Neural cell (in vitro differentiated cells): ENCODE results near the gene GSTP1. TPM values are rescaled to one million over a fixed set of nuclear protein-coding genes. Genes with fewer than 3 reads are reported as not detected.
"Not testable (repeated sequence)": the region's sequence is repeated elsewhere in the genome, so short reads cannot be mapped to it uniquely, and the experiment has no call there.

ENCODE experiments used
- H2AFZ ChIP-seq: fragments of 200-600, 300-800 bp; sonication (generic), shearing (Covaris generic); 2 replicates; pipeline ENCODE4 v1.6.0; 2014; ENCODE audit warnings: low read depth, mild to moderate bottlenecking, antibody characterized with exemption, low read length, moderate library complexity
- H3F3A ChIP-seq: fragments of 200-600 bp; shearing (Covaris generic); 2 replicates; pipeline ENCODE4 v1.6.1; 2016; ENCODE audit warnings: mild to moderate bottlenecking, moderate library complexity, mixed read lengths, antibody characterized with exemption, low read length; ENCODE audit not compliant: insufficient read depth, poor library complexity, severe bottlenecking
- H3K27ac ChIP-seq: fragments of 200-600, 300-800 bp; sonication (generic), shearing (Covaris generic); 2 replicates; pipeline ENCODE4 v1.5.1; 2014; ENCODE audit warnings: mild to moderate bottlenecking, low read length, moderate library complexity
- H3K27me3 ChIP-seq: fragments of 300-800, 200-600 bp; sonication (generic), shearing (Covaris generic); 2 replicates; pipeline ENCODE4 v1.6.0; 2014; ENCODE audit warnings: mild to moderate bottlenecking, low read depth, low read length, moderate library complexity; ENCODE audit not compliant: insufficient read depth
- H3K36me3 ChIP-seq: fragments of 300-800, 200-600 bp; sonication (generic), shearing (Covaris generic); 2 replicates; pipeline ENCODE4 v1.5.1; 2014; ENCODE audit warnings: mild to moderate bottlenecking, antibody characterized with exemption, low read length, moderate library complexity; ENCODE audit not compliant: insufficient read depth
- H3K4me2 ChIP-seq: fragments of 300-800, 200-600 bp; sonication (generic), shearing (Covaris generic); 2 replicates; pipeline ENCODE4 v1.6.0; 2014; ENCODE audit warnings: mild to moderate bottlenecking, low read length
- H3K4me3 ChIP-seq: fragments of 300-800, 200-600 bp; sonication (generic), shearing (Covaris generic); 2 replicates; pipeline ENCODE4 v1.5.1; 2014; ENCODE audit warnings: mild to moderate bottlenecking, low read length, moderate library complexity
- H3K79me2 ChIP-seq: fragments of 200-600 bp; shearing (Covaris generic); replicated peaks from 2 replicates; pipeline ENCODE4 v1.6.0; 2014; ENCODE audit warnings: mild to moderate bottlenecking, low read length, moderate library complexity; ENCODE audit not compliant: insufficient read depth
- H3K9ac ChIP-seq: fragments of 300-800, 200-600 bp; sonication (generic), shearing (Covaris generic); 2 replicates; pipeline ENCODE4 v1.6.1; 2016; ENCODE audit warnings: mild to moderate bottlenecking, low read length, mixed read lengths
- H3K9me2 ChIP-seq: fragments of 200-600 bp; shearing (Covaris generic); 2 replicates; pipeline ENCODE4 v1.6.1; 2016; ENCODE audit warnings: mild to moderate bottlenecking, low read length, mixed read lengths; ENCODE audit not compliant: insufficient read depth
- H3K9me3 ChIP-seq: fragments of 200-600, 300-800 bp; sonication (generic), shearing (Covaris generic); 2 replicates; pipeline ENCODE4 v1.6.1; 2016; ENCODE audit warnings: mild to moderate bottlenecking, mixed run types, low read length, moderate library complexity, mixed read lengths
- H4K20me1 ChIP-seq: fragments of 200-600 bp; shearing (Covaris generic); 2 replicates; pipeline ENCODE4 v1.6.1; 2016; ENCODE audit warnings: mild to moderate bottlenecking, mixed run types; ENCODE audit not compliant: insufficient read depth
- CTCF ChIP-seq: fragments of 450-650 bp; IDR thresholded peaks from 2 replicates; pipeline ENCODE4 v1.5.1; 2014; ENCODE audit warnings: antibody characterized with exemption, mild to moderate bottlenecking, moderate library complexity; ENCODE audit not compliant: poor library complexity, severe bottlenecking
- EP300 ChIP-seq: fragments of 450-650 bp; conservative IDR thresholded peaks from 2 replicates; pipeline ENCODE4 v1.6.1; 2014; ENCODE audit warnings: antibody characterized with exemption, mild to moderate bottlenecking, moderate library complexity; ENCODE audit not compliant: poor library complexity, severe bottlenecking
- EZH2 ChIP-seq: fragments of 200-600, 300-800 bp; shearing (Covaris generic), sonication (generic); IDR thresholded peaks from 2 replicates; pipeline ENCODE4 v1.6.1; 2014; ENCODE audit warnings: antibody characterized with exemption, low read length, borderline replicate concordance, mild to moderate bottlenecking; ENCODE audit not compliant: insufficient read depth, poor library complexity, severe bottlenecking
- MXI1 ChIP-seq: fragments of 450-650 bp; conservative IDR thresholded peaks from 2 replicates; pipeline ENCODE4 v1.6.1; 2014; ENCODE audit warnings: antibody characterized with exemption, mild to moderate bottlenecking; ENCODE audit not compliant: poor library complexity, severe bottlenecking
- POLR2AphosphoS5 ChIP-seq: IDR thresholded peaks from 2 replicates; pipeline ENCODE4 v1.6.1; 2012
- RAD21 ChIP-seq: fragments of 450-650 bp; conservative IDR thresholded peaks from 2 replicates; pipeline ENCODE4 v1.6.1; 2014; ENCODE audit warnings: antibody characterized with exemption, mild to moderate bottlenecking, moderate library complexity
- REST ChIP-seq: IDR thresholded peaks from 2 replicates; pipeline ENCODE4 v1.6.1; 2012; ENCODE audit warnings: borderline replicate concordance
- SMC3 ChIP-seq: fragments of 450-650 bp; conservative IDR thresholded peaks from 2 replicates; pipeline ENCODE4 v1.6.1; 2014; ENCODE audit warnings: antibody characterized with exemption, mild to moderate bottlenecking, moderate library complexity; ENCODE audit not compliant: poor library complexity
- TAF1 ChIP-seq: IDR thresholded peaks from 2 replicates; pipeline ENCODE4 v1.6.1; 2012; ENCODE audit warnings: low read depth
- polyA plus RNA-seq: library from polyadenylated mRNA; depleted of rRNA; stranded (reverse); fragments of >200 nt; gene quantifications from 2 replicates; pipeline ENCODE4 v1.2.3, GENCODE V29; 2014

The GSTP1 gene
- polyA plus RNA-seq, 1 donor from 2014 or later: 94.6 TPM

- no peaks in the 10 kb centered on the region for H3K36me3 ChIP-seq
- no peaks in the 10 kb centered on the region for H3K27me3 ChIP-seq
- no peaks in the 10 kb centered on the region for H3F3A ChIP-seq
- H3K27ac ChIP-seq: no peak overlapping the region
- no peak for TF ChIP-seq TAF1
- TF ChIP-seq REST: no peak
- TF ChIP-seq POLR2AphosphoS5: no peak
- TF ChIP-seq RAD21: no peak
- H3K9me2 ChIP-seq: no peaks in the 10 kb centered on the region
- no peaks in the 10 kb centered on the region for H3K79me2 ChIP-seq
- no peak overlapping the region for H2AFZ ChIP-seq
- no peaks in the 10 kb centered on the region for H3K9me3 ChIP-seq
- H3K4me3 ChIP-seq: no peak overlapping the region
- H3K9ac ChIP-seq: no peak overlapping the region
- H4K20me1 ChIP-seq: no peaks in the 10 kb centered on the region
- H3K4me2 ChIP-seq: no peak overlapping the region
These were observed 21.5 kb upstream of the GSTP1 start for GRCh38 chr11:67561971-67562619.

DNA sequence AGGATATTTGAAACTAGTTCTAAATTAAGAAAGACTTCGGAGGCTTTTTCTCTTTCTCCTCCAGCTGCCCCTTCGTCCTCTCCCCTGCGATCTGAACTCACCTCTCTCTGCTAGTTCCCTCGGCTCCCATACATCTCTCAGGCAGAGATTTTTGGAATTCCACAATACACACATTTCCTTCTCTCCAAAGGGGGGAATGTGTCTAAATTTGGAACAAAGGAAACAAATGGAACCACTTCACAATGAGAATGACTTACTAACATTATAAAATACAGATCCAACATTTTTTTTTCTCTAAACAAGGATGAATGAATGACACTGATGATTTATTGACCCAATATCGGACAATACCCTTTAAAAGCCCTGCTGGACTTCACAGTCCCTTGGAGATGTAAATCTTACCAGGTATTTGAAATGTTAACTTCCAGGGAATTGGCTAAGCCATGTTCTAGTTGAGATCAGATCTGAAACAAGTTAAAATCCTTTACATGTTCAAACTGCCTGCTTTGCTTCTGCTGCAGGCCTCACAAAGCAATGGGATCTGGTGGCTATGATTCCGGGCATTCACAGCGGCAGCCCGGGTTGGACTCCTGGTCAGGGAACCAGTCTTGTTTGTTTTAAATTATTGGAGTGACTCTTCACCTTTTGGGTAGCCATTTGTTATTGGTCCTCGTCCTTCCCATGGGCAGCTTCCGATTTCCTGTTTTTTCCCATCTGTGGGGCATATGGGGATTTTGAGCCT, 20.5 kb upstream of the GSTP1 start:
- H3K9me3 ChIP-seq: no peaks in the 10 kb centered on the region
- TF ChIP-seq TAF1 (no peak), RAD21 (no peak), MXI1 (no peak), EP300 (no peak), POLR2AphosphoS5 (no peak), CTCF (no peak), EZH2 (no peak), REST (no peak), SMC3 (no peak)
- H3K27ac ChIP-seq: no peak overlapping the region
- no peaks in the 10 kb centered on the region for H3K9me2 ChIP-seq
- H3K36me3 ChIP-seq: no peaks in the 10 kb centered on the region
- no peaks in the 10 kb centered on the region for H4K20me1 ChIP-seq
- no peaks in the 10 kb centered on the region for H3K79me2 ChIP-seq
- H2AFZ ChIP-seq: no peak overlapping the region
- H3K4me2 ChIP-seq: no peak overlapping the region
- no peaks in the 10 kb centered on the region for H3F3A ChIP-seq
- H3K4me3 ChIP-seq: no peak overlapping the region
- no peaks in the 10 kb centered on the region for H3K27me3 ChIP-seq
- H3K9ac ChIP-seq: no peak overlapping the region

DNA sequence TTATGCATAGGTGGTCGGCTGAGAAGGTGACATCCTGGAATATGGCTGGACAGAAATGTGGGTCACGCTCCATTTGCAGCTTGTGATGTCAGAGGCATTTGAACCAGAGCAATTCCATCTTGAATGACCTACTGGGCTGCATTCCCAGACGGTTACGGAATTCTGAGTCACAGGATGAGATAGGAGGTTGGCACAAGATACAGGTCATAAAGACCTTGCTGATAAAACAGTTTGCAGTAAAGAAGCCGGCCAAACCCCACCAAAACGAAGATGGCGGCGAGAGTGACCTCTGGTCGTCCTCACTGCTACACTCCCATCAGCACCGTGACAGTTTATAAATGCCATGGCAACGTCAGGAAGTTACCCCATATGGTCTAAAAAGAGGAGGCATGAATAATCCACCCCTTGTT, 19.9 kb upstream of the GSTP1 start:
- not testable (repeated sequence) for H3K36me3 ChIP-seq, H4K20me1 ChIP-seq, H3K9me3 ChIP-seq, H3K4me2 ChIP-seq, H3K27ac ChIP-seq, H3K79me2 ChIP-seq, H3K4me3 ChIP-seq, H3K27me3 ChIP-seq, H3K9me2 ChIP-seq, H2AFZ ChIP-seq, H3F3A ChIP-seq, H3K9ac ChIP-seq
